A673 (cell line): ENCODE results near the gene ESR1.

Source experiments
- CTCF ChIP-seq: fragments of 300-800, 200-600 bp; sonication (generic); conservative IDR thresholded peaks from 2 replicates; pipeline ENCODE4 v1.5.1; 2017; ENCODE audit warnings: low read depth, mild to moderate bottlenecking, antibody characterized with exemption, low read length, moderate library complexity, mixed read lengths
- EZH2 ChIP-seq: fragments of 200-600 bp; sonication (generic); IDR thresholded peaks from 2 replicates; pipeline ENCODE4 v1.6.1; 2017; ENCODE audit warnings: borderline replicate concordance, low read depth, mild to moderate bottlenecking, mixed read lengths, antibody characterized with exemption, low read length; ENCODE audit not compliant: poor library complexity, severe bottlenecking

GRCh38 chr6:152087701-152088100, 280.2 kb downstream of the ESR1 start:
- TF ChIP-seq CTCF: no peak
- TF ChIP-seq EZH2: no peak
